ENCODE results near the gene PLCB3.

PLCB3 gene

GRCh38 chr11:64295760-64296159 lies 44.4 kb downstream of the PLCB3 start:
- H3K36me3 ChIP-seq (ENCODE audit: low read length): no peaks in the 10 kb centered on the region
- H3K4me3 ChIP-seq (ENCODE audit: insufficient read depth, low read length, poor library complexity, severe bottlenecking): no peak overlapping the region
- H3K4me2 ChIP-seq (ENCODE audit: low read depth, low read length, poor library complexity, severe bottlenecking): no peak overlapping the region
- no peak overlapping the region for H3K9ac ChIP-seq (ENCODE audit: low read length)
- TF ChIP-seq, protein P1, sequence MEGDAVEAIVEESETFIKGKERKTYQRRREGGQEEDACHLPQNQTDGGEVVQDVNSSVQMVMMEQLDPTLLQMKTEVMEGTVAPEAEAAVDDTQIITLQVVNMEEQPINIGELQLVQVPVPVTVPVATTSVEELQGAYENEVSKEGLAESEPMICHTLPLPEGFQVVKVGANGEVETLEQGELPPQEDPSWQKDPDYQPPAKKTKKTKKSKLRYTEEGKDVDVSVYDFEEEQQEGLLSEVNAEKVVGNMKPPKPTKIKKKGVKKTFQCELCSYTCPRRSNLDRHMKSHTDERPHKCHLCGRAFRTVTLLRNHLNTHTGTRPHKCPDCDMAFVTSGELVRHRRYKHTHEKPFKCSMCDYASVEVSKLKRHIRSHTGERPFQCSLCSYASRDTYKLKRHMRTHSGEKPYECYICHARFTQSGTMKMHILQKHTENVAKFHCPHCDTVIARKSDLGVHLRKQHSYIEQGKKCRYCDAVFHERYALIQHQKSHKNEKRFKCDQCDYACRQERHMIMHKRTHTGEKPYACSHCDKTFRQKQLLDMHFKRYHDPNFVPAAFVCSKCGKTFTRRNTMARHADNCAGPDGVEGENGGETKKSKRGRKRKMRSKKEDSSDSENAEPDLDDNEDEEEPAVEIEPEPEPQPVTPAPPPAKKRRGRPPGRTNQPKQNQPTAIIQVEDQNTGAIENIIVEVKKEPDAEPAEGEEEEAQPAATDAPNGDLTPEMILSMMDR (IDR thresholded peaks at IDR 0.05; ENCODE audit: insufficient read depth, low read length, poor library complexity, severe bottlenecking): no peak
- no peak for TF ChIP-seq EZH2phosphoT487 (conservative IDR thresholded peaks at IDR 0.05; ENCODE audit: low read length)
- no peaks in the 10 kb centered on the region for H3K27me3 ChIP-seq (ENCODE audit: low read length)
- no peaks in the 10 kb centered on the region for H3K9me3 ChIP-seq (ENCODE audit: insufficient read depth, low read length)
- no peaks in the 10 kb centered on the region for H3F3A ChIP-seq (ENCODE audit: insufficient read depth)
- H3K79me2 ChIP-seq (ENCODE audit: insufficient read depth, low read length): no peaks in the 10 kb centered on the region
- H3K27ac ChIP-seq (ENCODE audit: low read depth, low read length): no peak overlapping the region
- no peaks in the 10 kb centered on the region for H4K20me1 ChIP-seq (ENCODE audit: low read depth, low read length)
- H3K9me2 ChIP-seq (replicated peaks; ENCODE audit: insufficient read depth, low read length): no peaks in the 10 kb centered on the region
- no peak overlapping the region for H2AFZ ChIP-seq (ENCODE audit: low read depth, low read length, severe bottlenecking)

- Histone ChIP-seq H3K27ac (ENCODE audit: low read depth, low read length) (no peak overlapping the region), H4K20me1 (ENCODE audit: low read depth, low read length) (no peaks in the 10 kb centered on the region), H3K4me3 (ENCODE audit: insufficient read depth, low read length, poor library complexity, severe bottlenecking) (no peak overlapping the region), H3K79me2 (ENCODE audit: insufficient read depth, low read length) (no peaks in the 10 kb centered on the region), H3K36me3 (ENCODE audit: low read length) (no peaks in the 10 kb centered on the region), H3K4me2 (ENCODE audit: low read depth, low read length, poor library complexity, severe bottlenecking) (no peak overlapping the region), H2AFZ (ENCODE audit: low read depth, low read length, severe bottlenecking) (no peak overlapping the region), H3K27me3 (ENCODE audit: low read length) (no peaks in the 10 kb centered on the region), H3K9me3 (ENCODE audit: insufficient read depth, low read length) (no peaks in the 10 kb centered on the region), H3K9ac (ENCODE audit: low read length) (no peak overlapping the region), H3F3A (ENCODE audit: insufficient read depth) (no peaks in the 10 kb centered on the region), H3K9me2 (replicated peaks; ENCODE audit: insufficient read depth, low read length) (no peaks in the 10 kb centered on the region)
- TF ChIP-seq EZH2phosphoT487 (conservative IDR thresholded peaks at IDR 0.05; ENCODE audit: low read length): no peak
- TF ChIP-seq, protein P1 (IDR thresholded peaks at IDR 0.05; ENCODE audit: insufficient read depth, low read length, poor library complexity, severe bottlenecking): no peak
These were observed 44.9 kb downstream of the PLCB3 start for GRCh38 chr11:64296236-64296635.

GRCh38 chr11:64296830-64297698 lies 45.7 kb downstream of the PLCB3 start:
- Histone ChIP-seq H2AFZ (ENCODE audit: low read depth, low read length, severe bottlenecking) (no peak overlapping the region), H3K4me2 (ENCODE audit: low read depth, low read length, poor library complexity, severe bottlenecking) (no peak overlapping the region), H4K20me1 (ENCODE audit: low read depth, low read length) (no peaks in the 10 kb centered on the region), H3K4me3 (ENCODE audit: insufficient read depth, low read length, poor library complexity, severe bottlenecking) (no peak overlapping the region), H3K36me3 (ENCODE audit: low read length) (no peaks in the 10 kb centered on the region), H3F3A (ENCODE audit: insufficient read depth) (no peaks in the 10 kb centered on the region), H3K27ac (ENCODE audit: low read depth, low read length) (no peak overlapping the region), H3K9me3 (ENCODE audit: insufficient read depth, low read length) (no peaks in the 10 kb centered on the region), H3K27me3 (ENCODE audit: low read length) (no peaks in the 10 kb centered on the region), H3K9ac (ENCODE audit: low read length) (no peak overlapping the region), H3K79me2 (ENCODE audit: insufficient read depth, low read length) (no peaks in the 10 kb centered on the region), H3K9me2 (replicated peaks; ENCODE audit: insufficient read depth, low read length) (no peaks in the 10 kb centered on the region)
- TF ChIP-seq, protein P1 (IDR thresholded peaks at IDR 0.05; ENCODE audit: insufficient read depth, low read length, poor library complexity, severe bottlenecking): no peak
- no peak for TF ChIP-seq EZH2phosphoT487 (conservative IDR thresholded peaks at IDR 0.05; ENCODE audit: low read length)
